Heart left ventricle (tissue), 13 donors: ENCODE results near the gene TOB1.

Source experiments
- CTCF ChIP-seq, 12 donors: fragments of 200-600 bp; sonication (generic) in 4 of 12; IDR thresholded peaks; one replicate each; pipeline versions ENCODE4 v1.5.0 to v1.8.0; 2018 to 2022; ENCODE audit warnings: antibody characterized with exemption in 12 of 12, mild to moderate bottlenecking in 5 of 12
- POLR2A ChIP-seq, 2 donors: fragments of 450-650 bp; IDR thresholded peaks; one replicate each; pipeline ENCODE4 v1.6.1; 2017; ENCODE audit warnings: antibody characterized with exemption in 2 of 2, mild to moderate bottlenecking in 2 of 2, moderate library complexity in 2 of 2
- donor health status: ischemic (EF 13 %, LVEDD 7.1; RV severe dilation, severe dysfunction).
- donor health status: DM: no; HTN: yes; CAD: no.
- donor health status: DM: no; HTN: no; CAD: no.
- donor health status: ischemic (EF 25% LVEDD 6.9; RV normal size, moderate dysfunction).
- donor health status: ischemic (EF 25% LVEDD 5.7; RV mildly dilated, moderate dysfunction).
- donor health status: ischemic (EF 35%, LVEDD 5.7; RV mildly dilated, moderate dysfunction).
- donor health status: nonischemic (EF 11% LVEDD 7.7; RV severe dilation, severe dysfunction).
- donor health status: DM: yes; HTN: yes; CAD: no.
- donor health status: PGD.
- donor health status: ischemic (EF 29% LVEDD 5.4; RV normal size, mild dysfunction).
- donor health status: nonischemic (EF 23%, LVEDD 6.1; RV moderate dilation, normal function).

- TF ChIP-seq POLR2A (IDR thresholded peaks at IDR 0.05) (no peak), CTCF (IDR thresholded peaks at IDR 0.05) (no peak)
Measured at GRCh38 chr17:50879086-50879485, 12.9 kb upstream of the TOB1 start.
